Fibroblast of skin of right quadriceps (primary cell): ENCODE results near the gene TANC1.
A peak's percentile ranks its signal among the peaks of the same experiment; 100 is the strongest.

Source experiments
- DNase-seq: peaks from one replicate; pipeline ENCODE4 v3.0.0-alpha.2; 2013

TANC1 gene

GRCh38 chr2:159175182-159175581, 206.7 kb downstream of the TANC1 start:
- no peak for DNase-seq

GRCh38 chr2:159175927-159176326, 207.5 kb downstream of the TANC1 start:
- no peak for DNase-seq

- no peak for DNase-seq
Measured at GRCh38 chr2:159176555-159176954, 208.1 kb downstream of the TANC1 start.

- no peak for DNase-seq
Measured at GRCh38 chr2:159177357-159177756, 208.9 kb downstream of the TANC1 start.

GRCh38 chr2:159177957-159178356, 209.5 kb downstream of the TANC1 start:
- DNase-seq, result no peak

GRCh38 chr2:159179096-159179495, 210.7 kb downstream of the TANC1 start:
- no peak for DNase-seq

GRCh38 chr2:159179696-159180095, 211.3 kb downstream of the TANC1 start:
- DNase-seq, result no peak

- no peak for DNase-seq
Measured at GRCh38 chr2:159183346-159183745, 214.9 kb downstream of the TANC1 start.

GRCh38 chr2:159185401-159186130, 217.1 kb downstream of the TANC1 start:
- DNase-seq, result peak; percentile 84

GRCh38 chr2:159186462-159186861, 218.0 kb downstream of the TANC1 start:
- DNase-seq, result no peak

GRCh38 chr2:159187106-159187505, 218.7 kb downstream of the TANC1 start:
- peak; percentile 24 for DNase-seq

GRCh38 chr2:159188449-159188848, 220.0 kb downstream of the TANC1 start:
- no peak for DNase-seq

- DNase-seq, result no peak
Measured at GRCh38 chr2:159192371-159192918, 224.0 kb downstream of the TANC1 start.

GRCh38 chr2:159193791-159194190, 225.4 kb downstream of the TANC1 start:
- DNase-seq, result no peak

- DNase-seq, result no peak
Measured at GRCh38 chr2:159194241-159194640, 225.8 kb downstream of the TANC1 start.

- DNase-seq, result no peak
Measured at GRCh38 chr2:159195697-159196096, 227.3 kb downstream of the TANC1 start.

GRCh38 chr2:159196393-159196925, 228.0 kb downstream of the TANC1 start:
- DNase-seq, result no peak

GRCh38 chr2:159199236-159199635, 230.8 kb downstream of the TANC1 start:
- no peak for DNase-seq

- peak; percentile 23 for DNase-seq
Measured at GRCh38 chr2:159199761-159200465, 231.5 kb downstream of the TANC1 start.

- peak; percentile 20 for DNase-seq
Measured at GRCh38 chr2:159200498-159200897, 232.1 kb downstream of the TANC1 start.

GRCh38 chr2:159201360-159202063, 233.1 kb downstream of the TANC1 start:
- DNase-seq, result no peak

- DNase-seq, result peak; percentile 98
Measured at GRCh38 chr2:159202568-159203071, 234.2 kb downstream of the TANC1 start.
